H9 (cell line): ENCODE measurements around the gene ALDH1A1. TPM values are rescaled to one million over a fixed set of nuclear protein-coding genes. Genes with fewer than 3 reads are reported as not detected.

Experiments used
- DNase-seq: peaks from one replicate; pipeline ENCODE4 v3.0.0-alpha.2; 2017
- H2AFZ ChIP-seq: one replicate; pipeline ENCODE4 v1.6.1; 2013; ENCODE audit warnings: mild to moderate bottlenecking, low read length, control low read depth, moderate library complexity
- H2AK5ac ChIP-seq: 2 replicates; pipeline ENCODE4 v1.6.1; 2013; ENCODE audit warnings: low read length, control low read depth, mixed read lengths; ENCODE audit not compliant: insufficient read length
- H2BK120ac ChIP-seq: one replicate; pipeline ENCODE4 v1.6.1; 2013; ENCODE audit warnings: low read depth, mild to moderate bottlenecking, low read length, control low read depth, inconsistent platforms; ENCODE audit not compliant: poor library complexity, severe bottlenecking
- H2BK12ac ChIP-seq: 2 replicates; pipeline ENCODE4 v1.6.1; 2013; ENCODE audit warnings: low read length, control low read depth, mixed read lengths, low read depth; ENCODE audit not compliant: insufficient read length
- H2BK15ac ChIP-seq: 2 replicates; pipeline ENCODE4 v1.6.1; 2013; ENCODE audit warnings: low read depth, low read length, control low read depth
- H2BK20ac ChIP-seq: one replicate; pipeline ENCODE4 v1.6.1; 2013; ENCODE audit warnings: low read depth, mild to moderate bottlenecking, low read length, control low read depth, inconsistent platforms; ENCODE audit not compliant: poor library complexity, severe bottlenecking
- H2BK5ac ChIP-seq: 2 replicates; pipeline ENCODE4 v1.6.1; 2013; ENCODE audit warnings: low read length, control low read depth, mixed read lengths; ENCODE audit not compliant: insufficient read length
- H3K14ac ChIP-seq: 2 replicates; pipeline ENCODE4 v1.6.1; 2013; ENCODE audit warnings: low read length, control low read depth; ENCODE audit not compliant: insufficient read depth
- H3K18ac ChIP-seq: 2 replicates; pipeline ENCODE4 v1.6.1; 2013; ENCODE audit warnings: low read depth, mild to moderate bottlenecking, mixed read lengths, low read length, control low read depth; ENCODE audit not compliant: insufficient read length
- H3K23ac ChIP-seq: 2 replicates; pipeline ENCODE4 v1.6.1; 2013; ENCODE audit warnings: low read length, control low read depth, mixed read lengths, low read depth; ENCODE audit not compliant: insufficient read length
- H3K23me2 ChIP-seq: 2 replicates; pipeline ENCODE4 v1.6.1; 2013; ENCODE audit warnings: low read depth, mild to moderate bottlenecking, mixed read lengths, low read length, control low read depth; ENCODE audit not compliant: insufficient read length, poor library complexity, severe bottlenecking
- H3K27ac ChIP-seq: 2 replicates; pipeline ENCODE4 v1.5.1; 2013; ENCODE audit warnings: low read length, control low read depth, mixed read lengths, low read depth; ENCODE audit not compliant: insufficient read length
- H3K27me3 ChIP-seq: 2 replicates; pipeline ENCODE4 v1.6.1; 2013; ENCODE audit warnings: low read length, control low read depth, inconsistent platforms; ENCODE audit not compliant: insufficient read depth
- H3K4ac ChIP-seq: 2 replicates; pipeline ENCODE4 v1.6.1; 2013; ENCODE audit warnings: low read depth, mild to moderate bottlenecking, control low read depth, inconsistent platforms, low read length, moderate library complexity
- H3K4me1 ChIP-seq: 2 replicates; pipeline ENCODE4 v1.6.1; 2013; ENCODE audit warnings: low read length, control low read depth, inconsistent platforms; ENCODE audit not compliant: insufficient read depth
- H3K4me2 ChIP-seq: 2 replicates; pipeline ENCODE4 v1.6.1; 2013; ENCODE audit warnings: low read length, control low read depth, mixed read lengths; ENCODE audit not compliant: insufficient read length, insufficient read depth
- H3K56ac ChIP-seq: 2 replicates; pipeline ENCODE4 v1.6.1; 2013; ENCODE audit warnings: low read depth, mild to moderate bottlenecking, mixed read lengths, low read length, control low read depth; ENCODE audit not compliant: insufficient read length
- H3K79me1 ChIP-seq: 2 replicates; pipeline ENCODE4 v1.6.1; 2013; ENCODE audit warnings: low read depth, mild to moderate bottlenecking, moderate library complexity, low read length, control low read depth, inconsistent platforms; ENCODE audit not compliant: insufficient read depth, poor library complexity, severe bottlenecking
- H3K79me2 ChIP-seq: 2 replicates; pipeline ENCODE4 v1.6.1; 2013; ENCODE audit warnings: low read length, control low read depth, inconsistent platforms; ENCODE audit not compliant: insufficient read depth
- H3K9ac ChIP-seq: 2 replicates; pipeline ENCODE4 v1.6.1; 2013; ENCODE audit warnings: low read length, control low read depth, mixed read lengths; ENCODE audit not compliant: insufficient read length; ENCODE audit errors: extremely low read depth
- H3K9me3 ChIP-seq: one replicate; pipeline ENCODE4 v1.6.1; 2013; ENCODE audit warnings: low read depth, low read length, inconsistent platforms; ENCODE audit not compliant: control insufficient read depth
- H3T11ph ChIP-seq: one replicate; pipeline ENCODE4 v1.6.1; 2013; ENCODE audit warnings: mild to moderate bottlenecking, low read length, control low read depth, inconsistent platforms
- H4K20me1 ChIP-seq: one replicate; pipeline ENCODE4 v1.6.1; 2013; ENCODE audit not compliant: control insufficient read depth, insufficient read length, insufficient read depth
- H4K5ac ChIP-seq: 2 replicates; pipeline ENCODE4 v1.6.1; 2013; ENCODE audit warnings: low read depth, mild to moderate bottlenecking, mixed read lengths, low read length, control low read depth; ENCODE audit not compliant: insufficient read length
- H4K8ac ChIP-seq: replicated peaks from 2 replicates; pipeline ENCODE4 v1.6.1; 2013; ENCODE audit warnings: low read length, control low read depth, mixed read lengths, low read depth; ENCODE audit not compliant: insufficient read length
- H4K91ac ChIP-seq: 2 replicates; pipeline ENCODE4 v1.6.1; 2013; ENCODE audit warnings: low read depth, mild to moderate bottlenecking, moderate library complexity, mixed read lengths, low read length, control low read depth; ENCODE audit not compliant: insufficient read length
- H3K27ac Mint-ChIP-seq, 3 experiments: 2 replicates in 2 of 3; 3 replicates in 1 of 3; pipeline ENCODE4 v1.8.0; 2020 to 2021; ENCODE audit warnings: mixed read lengths in 3 of 3, mild to moderate bottlenecking in 1 of 3, moderate library complexity in 1 of 3
- H3K27me3 Mint-ChIP-seq: 2 replicates; pipeline ENCODE4 v1.8.0; 2021; ENCODE audit warnings: low read depth, mild to moderate bottlenecking, moderate library complexity, mixed read lengths
- H3K36me3 Mint-ChIP-seq, 3 experiments: 2 replicates in 2 of 3; 3 replicates in 1 of 3; pipeline ENCODE4 v1.8.0; 2020 to 2021; ENCODE audit warnings: low read depth in 3 of 3, mixed read lengths in 3 of 3; ENCODE audit not compliant: insufficient read depth in 1 of 3
- H3K4me1 Mint-ChIP-seq, 2 experiments: 2 replicates each; pipeline ENCODE4 v1.8.0; 2020; ENCODE audit warnings: mixed read lengths in 2 of 2
- H3K4me3 Mint-ChIP-seq, 2 experiments: 2 replicates in 1 of 2; 3 replicates in 1 of 2; pipeline ENCODE4 v1.8.0; 2020 to 2021; ENCODE audit warnings: mild to moderate bottlenecking in 2 of 2, mixed read lengths in 2 of 2, moderate library complexity in 1 of 2
- H3K9me3 Mint-ChIP-seq, 2 experiments: 2 replicates in 1 of 2; 3 replicates in 1 of 2; pipeline ENCODE4 v1.8.0; 2020; ENCODE audit warnings: mild to moderate bottlenecking in 2 of 2, mixed read lengths in 2 of 2, moderate library complexity in 1 of 2
- WGBS: extraction: QIAGEN DNeasy Blood & Tissue Kit; methylation state at CpG from one replicate; pipeline ENCODE4 v1.1.7; 2013; ENCODE audit warnings: missing lambda C conversion rate, low lambda C conversion rate, mixed read lengths; ENCODE audit not compliant: insufficient read length; ENCODE audit errors: extremely low coverage; 5-methylcytosine and 5-hydroxymethylcytosine counted together
- total RNA-seq: library from RNA; stranded (reverse); gene quantifications from 2 replicates; pipeline ENCODE4 v1.2.1, GENCODE V29; 2021
- TF ChIP-seq, protein P1 (sequence below): fragments of 200-600 bp; sonication (generic); conservative IDR thresholded peaks from 3 replicates; pipeline ENCODE4 v1.8.0; 2021; ENCODE audit warnings: antibody characterized with exemption, mild to moderate bottlenecking

The ALDH1A1 gene
- total RNA-seq, 1 experiment from 2014 or later: 1.1 TPM

DNA sequence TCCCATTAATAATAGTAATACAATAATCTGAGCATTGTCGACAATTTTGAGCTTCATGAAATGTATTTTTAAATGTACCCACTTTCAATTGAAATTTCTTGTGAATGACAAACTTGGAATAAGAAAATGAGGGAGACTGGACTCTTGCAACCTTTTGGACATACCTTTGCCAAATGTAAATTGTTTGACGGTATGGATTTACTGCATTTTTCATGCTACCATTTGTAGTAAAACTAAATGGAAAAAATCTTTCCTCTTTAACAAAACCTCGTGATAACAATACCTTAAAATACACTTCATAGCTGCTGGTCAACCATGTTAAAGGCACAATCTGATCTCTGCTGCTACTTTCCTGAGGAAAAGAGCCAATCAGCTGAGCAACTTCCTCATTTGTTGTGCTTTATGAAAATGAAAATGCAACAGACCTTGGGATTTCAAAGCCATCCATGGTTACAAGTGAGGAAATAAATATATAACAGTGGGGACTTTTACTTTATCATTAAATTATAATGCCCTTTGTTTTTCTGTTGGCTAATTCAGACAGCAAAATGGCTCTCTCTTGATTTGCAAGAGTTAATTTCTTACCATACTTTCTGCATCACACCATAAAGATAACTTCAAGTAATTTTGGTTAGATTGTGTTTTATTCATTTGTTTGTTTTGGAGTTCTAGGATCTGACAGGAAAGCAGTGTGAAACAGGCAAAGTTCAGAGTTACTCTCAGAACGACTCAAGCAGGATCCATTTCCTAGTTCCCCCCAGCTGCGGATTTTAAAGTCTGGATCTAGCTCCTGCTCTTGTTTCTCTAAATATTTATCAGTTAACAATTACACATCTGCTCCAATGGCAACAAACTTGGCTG, 1.1 kb downstream of the ALDH1A1 start:
- no peak for DNase-seq
- no peak overlapping the region for H3K56ac ChIP-seq
- no peak overlapping the region for H2BK5ac ChIP-seq
- no peaks in the 10 kb centered on the region for H3K36me3 Mint-ChIP-seq
- H3K23me2 ChIP-seq: no peaks in the 10 kb centered on the region
- H3K79me1 ChIP-seq: no peaks in the 10 kb centered on the region
- no peak overlapping the region for H3K18ac ChIP-seq
- H3T11ph ChIP-seq: no peak overlapping the region
- no peak overlapping the region for H3K14ac ChIP-seq
- no peaks in the 10 kb centered on the region for H3K27me3 ChIP-seq
- H3K4me2 ChIP-seq: no peak overlapping the region
- H2AK5ac ChIP-seq: no peak overlapping the region
- H3K4me3 Mint-ChIP-seq: no peak overlapping the region
- H3K9ac ChIP-seq: no peak overlapping the region
- H2BK120ac ChIP-seq: no peak overlapping the region
- H3K9me3 Mint-ChIP-seq: no peaks in the 10 kb centered on the region
- peak overlapping the region in 1 of 3 experiments; percentile 59; a peak in 3 of 7 replicates for H3K27ac Mint-ChIP-seq
- no peak overlapping the region for H2BK12ac ChIP-seq
- H2AFZ ChIP-seq: no peak overlapping the region
- no peak overlapping the region for H3K4ac ChIP-seq
- peaks cover 11 to 15% of the 10 kb centered on the region in 2 experiments for H3K4me1 Mint-ChIP-seq
- TF ChIP-seq, protein P1, sequence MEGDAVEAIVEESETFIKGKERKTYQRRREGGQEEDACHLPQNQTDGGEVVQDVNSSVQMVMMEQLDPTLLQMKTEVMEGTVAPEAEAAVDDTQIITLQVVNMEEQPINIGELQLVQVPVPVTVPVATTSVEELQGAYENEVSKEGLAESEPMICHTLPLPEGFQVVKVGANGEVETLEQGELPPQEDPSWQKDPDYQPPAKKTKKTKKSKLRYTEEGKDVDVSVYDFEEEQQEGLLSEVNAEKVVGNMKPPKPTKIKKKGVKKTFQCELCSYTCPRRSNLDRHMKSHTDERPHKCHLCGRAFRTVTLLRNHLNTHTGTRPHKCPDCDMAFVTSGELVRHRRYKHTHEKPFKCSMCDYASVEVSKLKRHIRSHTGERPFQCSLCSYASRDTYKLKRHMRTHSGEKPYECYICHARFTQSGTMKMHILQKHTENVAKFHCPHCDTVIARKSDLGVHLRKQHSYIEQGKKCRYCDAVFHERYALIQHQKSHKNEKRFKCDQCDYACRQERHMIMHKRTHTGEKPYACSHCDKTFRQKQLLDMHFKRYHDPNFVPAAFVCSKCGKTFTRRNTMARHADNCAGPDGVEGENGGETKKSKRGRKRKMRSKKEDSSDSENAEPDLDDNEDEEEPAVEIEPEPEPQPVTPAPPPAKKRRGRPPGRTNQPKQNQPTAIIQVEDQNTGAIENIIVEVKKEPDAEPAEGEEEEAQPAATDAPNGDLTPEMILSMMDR: no peak
- no CpG with 5 or more reads among the region's 5 CpGs for WGBS
- H4K91ac ChIP-seq: no peak overlapping the region
- no peaks in the 10 kb centered on the region for H3K27me3 Mint-ChIP-seq
- H4K5ac ChIP-seq: no peak overlapping the region
- H3K9me3 ChIP-seq: no peaks in the 10 kb centered on the region
- H2BK20ac ChIP-seq: no peak overlapping the region
- H4K8ac ChIP-seq: no peak overlapping the region
- peaks cover 2% of the 10 kb centered on the region; the same call in 1 of the 2 replicates for H3K4me1 ChIP-seq
- H2BK15ac ChIP-seq: no peak overlapping the region
- H3K79me2 ChIP-seq: no peaks in the 10 kb centered on the region
- H3K27ac ChIP-seq: no peak overlapping the region
- no peak overlapping the region for H3K23ac ChIP-seq
- no peaks in the 10 kb centered on the region for H4K20me1 ChIP-seq
